Measurements from ENCODE around the gene TUT4.

The TUT4 gene

DNA sequence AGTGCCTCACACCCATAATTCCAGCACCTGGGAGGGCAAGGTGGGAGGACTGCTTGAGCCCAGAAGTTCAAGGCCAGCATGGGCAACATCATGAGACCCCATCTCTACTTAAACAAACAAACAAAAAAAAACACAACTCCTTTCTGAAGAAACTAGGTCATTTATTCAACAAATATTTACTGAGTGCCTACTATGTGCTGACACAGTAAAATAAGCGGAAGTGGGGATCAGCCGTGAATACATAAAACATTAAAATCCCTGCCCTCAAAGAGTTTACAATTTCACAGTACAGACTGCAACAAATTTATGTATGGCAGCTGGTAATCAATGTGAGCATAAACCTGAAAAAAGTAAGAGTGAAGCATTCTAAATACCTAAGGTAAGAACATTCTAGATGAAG lies 65.3 kb downstream of the TUT4 start:
- H3K9me3 ChIP-seq (ENCODE audit: insufficient read depth, low read length), result no peaks in the 10 kb centered on the region
- H3K4me3 ChIP-seq (ENCODE audit: insufficient read depth, low read length, poor library complexity, severe bottlenecking), result no peak overlapping the region
- peaks cover 50% of the 10 kb centered on the region for H3K36me3 ChIP-seq (ENCODE audit: low read length)
- H3K9ac ChIP-seq (ENCODE audit: low read length), result no peak overlapping the region
- TF ChIP-seq, protein P1, sequence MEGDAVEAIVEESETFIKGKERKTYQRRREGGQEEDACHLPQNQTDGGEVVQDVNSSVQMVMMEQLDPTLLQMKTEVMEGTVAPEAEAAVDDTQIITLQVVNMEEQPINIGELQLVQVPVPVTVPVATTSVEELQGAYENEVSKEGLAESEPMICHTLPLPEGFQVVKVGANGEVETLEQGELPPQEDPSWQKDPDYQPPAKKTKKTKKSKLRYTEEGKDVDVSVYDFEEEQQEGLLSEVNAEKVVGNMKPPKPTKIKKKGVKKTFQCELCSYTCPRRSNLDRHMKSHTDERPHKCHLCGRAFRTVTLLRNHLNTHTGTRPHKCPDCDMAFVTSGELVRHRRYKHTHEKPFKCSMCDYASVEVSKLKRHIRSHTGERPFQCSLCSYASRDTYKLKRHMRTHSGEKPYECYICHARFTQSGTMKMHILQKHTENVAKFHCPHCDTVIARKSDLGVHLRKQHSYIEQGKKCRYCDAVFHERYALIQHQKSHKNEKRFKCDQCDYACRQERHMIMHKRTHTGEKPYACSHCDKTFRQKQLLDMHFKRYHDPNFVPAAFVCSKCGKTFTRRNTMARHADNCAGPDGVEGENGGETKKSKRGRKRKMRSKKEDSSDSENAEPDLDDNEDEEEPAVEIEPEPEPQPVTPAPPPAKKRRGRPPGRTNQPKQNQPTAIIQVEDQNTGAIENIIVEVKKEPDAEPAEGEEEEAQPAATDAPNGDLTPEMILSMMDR (IDR thresholded peaks at IDR 0.05; ENCODE audit: insufficient read depth, low read length, poor library complexity, severe bottlenecking), result no peak
- TF ChIP-seq EZH2phosphoT487 (conservative IDR thresholded peaks at IDR 0.05; ENCODE audit: low read length), result no peak
- no peak overlapping the region for H2AFZ ChIP-seq (ENCODE audit: low read depth, low read length, severe bottlenecking)
- H3K9me2 ChIP-seq (replicated peaks; ENCODE audit: insufficient read depth, low read length), result no peaks in the 10 kb centered on the region
- H3K27ac ChIP-seq (ENCODE audit: low read depth, low read length), result no peak overlapping the region
- no peaks in the 10 kb centered on the region for H3K27me3 ChIP-seq (ENCODE audit: low read length)
- no peak overlapping the region for H3K4me2 ChIP-seq (ENCODE audit: low read depth, low read length, poor library complexity, severe bottlenecking)
- no peaks in the 10 kb centered on the region for H4K20me1 ChIP-seq (ENCODE audit: low read depth, low read length)
- peaks cover 7% of the 10 kb centered on the region for H3F3A ChIP-seq (ENCODE audit: insufficient read depth)
- no peaks in the 10 kb centered on the region for H3K79me2 ChIP-seq (ENCODE audit: insufficient read depth, low read length)

DNA sequence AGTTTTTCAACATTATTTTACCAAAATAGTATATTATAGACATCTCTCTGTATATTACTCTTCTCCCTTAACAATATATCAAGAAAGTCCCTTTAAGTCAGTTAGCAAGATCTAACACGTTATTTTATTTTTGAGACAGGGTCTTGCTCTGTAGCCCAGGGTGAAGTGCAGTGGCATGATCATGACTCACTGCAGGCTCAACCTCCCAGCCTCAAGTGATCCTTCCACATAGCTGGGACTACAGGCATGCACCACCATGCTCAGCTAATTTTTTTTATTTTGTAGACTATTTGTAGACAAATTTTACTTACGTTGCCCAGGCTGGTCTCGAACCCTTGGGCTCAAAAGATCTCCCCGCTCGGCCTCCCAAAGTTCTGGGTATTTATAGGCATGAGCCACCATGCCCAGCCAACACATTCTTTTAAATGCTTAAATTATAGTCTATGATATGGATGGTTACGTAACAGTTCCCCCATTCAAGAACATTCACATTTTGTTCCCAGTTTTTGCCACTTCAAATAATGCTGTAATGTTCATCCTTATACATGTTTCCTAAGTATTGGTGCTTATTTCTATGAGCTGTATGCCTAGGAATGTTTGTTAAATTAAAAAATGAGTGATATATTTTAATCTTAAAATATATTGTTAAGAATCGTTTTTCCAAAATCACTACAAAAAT lies 70.4 kb downstream of the TUT4 start:
- Histone ChIP-seq H3K27ac (ENCODE audit: low read depth, low read length) (no peak overlapping the region), H3K4me3 (ENCODE audit: insufficient read depth, low read length, poor library complexity, severe bottlenecking) (no peak overlapping the region), H3K9me2 (replicated peaks; ENCODE audit: insufficient read depth, low read length) (no peaks in the 10 kb centered on the region), H4K20me1 (ENCODE audit: low read depth, low read length) (no peaks in the 10 kb centered on the region), H3K9me3 (ENCODE audit: insufficient read depth, low read length) (no peaks in the 10 kb centered on the region), H3K4me2 (ENCODE audit: low read depth, low read length, poor library complexity, severe bottlenecking) (no peak overlapping the region), H3K27me3 (ENCODE audit: low read length) (no peaks in the 10 kb centered on the region), H3K36me3 (ENCODE audit: low read length) (peaks cover 33% of the 10 kb centered on the region), H3K9ac (ENCODE audit: low read length) (no peak overlapping the region), H3K79me2 (ENCODE audit: insufficient read depth, low read length) (peaks cover 4% of the 10 kb centered on the region; the same call in 1 of the 2 replicates), H3F3A (ENCODE audit: insufficient read depth) (peaks cover 7% of the 10 kb centered on the region; the same call in 1 of the 2 replicates), H2AFZ (ENCODE audit: low read depth, low read length, severe bottlenecking) (no peak overlapping the region)
- TF ChIP-seq, protein P1 (IDR thresholded peaks at IDR 0.05; ENCODE audit: insufficient read depth, low read length, poor library complexity, severe bottlenecking), result no peak
- no peak for TF ChIP-seq EZH2phosphoT487 (conservative IDR thresholded peaks at IDR 0.05; ENCODE audit: low read length)

DNA sequence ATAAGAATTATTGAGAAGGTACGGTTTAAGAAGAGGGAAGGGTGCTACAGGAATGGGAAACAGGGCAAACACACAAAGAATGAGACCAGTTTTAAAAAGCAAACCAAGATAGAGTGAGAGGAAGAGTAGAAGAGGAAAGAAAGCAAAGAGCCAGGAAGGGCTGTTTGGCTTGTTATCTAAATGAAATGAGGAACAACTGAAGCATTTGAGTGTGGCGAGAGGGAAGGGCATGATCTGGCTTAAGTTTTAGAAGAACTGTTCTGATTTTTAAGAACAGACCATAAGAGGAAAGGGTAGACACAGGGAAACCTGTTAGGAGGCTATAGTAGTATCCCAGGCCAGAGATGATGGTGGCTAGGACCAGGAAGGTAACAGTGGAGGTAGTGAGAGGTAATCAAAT lies 73.8 kb downstream of the TUT4 start:
- no peak for TF ChIP-seq EZH2phosphoT487 (conservative IDR thresholded peaks at IDR 0.05; ENCODE audit: low read length)
- TF ChIP-seq, protein P1 (IDR thresholded peaks at IDR 0.05; ENCODE audit: insufficient read depth, low read length, poor library complexity, severe bottlenecking), result no peak

More for the DNA sequence above, 73.8 kb downstream of the TUT4 start:
- Histone ChIP-seq H3K9me2 (replicated peaks; ENCODE audit: insufficient read depth, low read length) (no peaks in the 10 kb centered on the region), H3K79me2 (ENCODE audit: insufficient read depth, low read length) (peaks cover 4% of the 10 kb centered on the region; the same call in 1 of the 2 replicates), H3K9me3 (ENCODE audit: insufficient read depth, low read length) (no peaks in the 10 kb centered on the region), H4K20me1 (ENCODE audit: low read depth, low read length) (no peaks in the 10 kb centered on the region), H3K36me3 (ENCODE audit: low read length) (peaks cover 28% of the 10 kb centered on the region; the same call in 1 of the 2 replicates), H3K9ac (ENCODE audit: low read length) (no peak overlapping the region), H2AFZ (ENCODE audit: low read depth, low read length, severe bottlenecking) (no peak overlapping the region), H3K27ac (ENCODE audit: low read depth, low read length) (no peak overlapping the region), H3K27me3 (ENCODE audit: low read length) (no peaks in the 10 kb centered on the region), H3K4me3 (ENCODE audit: insufficient read depth, low read length, poor library complexity, severe bottlenecking) (no peak overlapping the region), H3K4me2 (ENCODE audit: low read depth, low read length, poor library complexity, severe bottlenecking) (no peak overlapping the region), H3F3A (ENCODE audit: insufficient read depth) (no peaks in the 10 kb centered on the region)

Measured in SU-DHL-6 (cell line).